Stimulated activated CD4-positive, alpha-beta T cell treated with anti-CD3 and anti-CD28 coated beads, Interleukin-4, amount 100 ng/mL, for 1 hour (primary cell): ENCODE results near the gene RAD21L1.

Experiments used
- DNase-seq: peaks from one replicate; pipeline ENCODE4 v3.0.0-alpha.2; 2020

Gene RAD21L1

DNA sequence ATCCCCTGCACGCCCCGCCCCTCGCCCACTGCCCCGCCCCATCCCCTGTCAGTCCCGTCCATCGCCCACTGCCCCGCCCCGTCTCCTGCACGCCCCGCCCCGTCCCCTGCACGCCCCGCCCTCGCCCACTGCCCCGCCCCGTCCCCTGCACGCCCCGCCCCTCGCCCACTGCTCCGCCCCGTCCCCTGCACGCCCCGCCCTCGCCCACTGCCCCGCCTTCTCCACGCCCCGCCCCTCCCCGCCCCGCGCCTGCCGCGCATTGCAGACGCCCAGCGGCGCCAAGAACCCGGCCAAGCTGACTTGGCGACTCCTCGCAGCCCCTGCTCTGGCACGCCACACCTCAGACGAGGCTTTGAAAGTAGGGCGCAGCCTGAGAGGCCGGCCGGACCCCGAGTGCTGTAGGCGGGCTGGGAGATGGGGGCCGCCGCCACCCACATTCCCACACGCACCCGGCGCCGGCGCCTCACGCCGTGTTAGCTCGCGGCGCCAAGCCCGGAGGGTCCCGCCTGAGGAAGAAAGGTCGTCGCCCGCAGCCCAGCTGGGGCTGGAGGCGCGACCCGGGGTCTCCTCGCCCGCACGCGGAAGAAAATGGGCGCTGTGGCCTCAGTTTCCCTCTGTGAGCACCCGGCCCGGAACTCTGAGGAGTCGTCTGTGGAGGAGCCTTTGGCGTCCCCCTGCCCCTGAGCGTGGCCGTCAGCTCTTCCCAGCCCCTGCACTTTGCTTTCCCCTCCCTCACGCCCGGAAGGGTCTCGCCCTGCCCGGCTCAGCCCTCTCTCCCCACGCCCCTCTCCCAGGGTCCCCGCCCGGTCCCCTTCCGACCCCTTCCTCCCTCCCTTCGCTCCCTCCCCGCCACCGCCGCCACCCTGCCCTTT lies at the start of gene RAD21L1:
Gene RAD21L1, plus strand, starts transcription at position 262 of the 872 bp plus-strand sequence. CDS start 2,410 bp downstream, outside the sequence.
- peak; percentile 82 for DNase-seq

DNA sequence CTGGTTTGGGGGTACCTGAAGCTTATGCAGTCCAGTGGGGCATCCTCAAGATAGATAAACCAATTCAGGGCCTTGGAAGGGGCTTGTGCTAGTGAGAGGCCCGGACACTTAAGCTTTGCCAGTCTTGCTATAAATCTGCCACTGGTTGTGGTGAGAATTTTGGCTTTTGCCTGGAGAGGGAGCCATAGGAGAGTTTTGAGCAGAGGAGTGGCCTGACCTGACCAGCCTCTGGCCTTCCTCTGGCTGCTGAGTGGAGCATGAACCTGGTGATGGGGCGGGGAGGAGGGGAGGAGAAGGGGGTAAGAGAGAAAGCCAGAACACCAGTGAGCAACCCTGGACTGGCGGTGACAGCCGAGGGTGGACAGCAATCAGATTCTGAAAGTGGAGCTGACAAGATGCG lies 48.2 kb upstream of the RAD21L1 start:
- no peak for DNase-seq

DNA sequence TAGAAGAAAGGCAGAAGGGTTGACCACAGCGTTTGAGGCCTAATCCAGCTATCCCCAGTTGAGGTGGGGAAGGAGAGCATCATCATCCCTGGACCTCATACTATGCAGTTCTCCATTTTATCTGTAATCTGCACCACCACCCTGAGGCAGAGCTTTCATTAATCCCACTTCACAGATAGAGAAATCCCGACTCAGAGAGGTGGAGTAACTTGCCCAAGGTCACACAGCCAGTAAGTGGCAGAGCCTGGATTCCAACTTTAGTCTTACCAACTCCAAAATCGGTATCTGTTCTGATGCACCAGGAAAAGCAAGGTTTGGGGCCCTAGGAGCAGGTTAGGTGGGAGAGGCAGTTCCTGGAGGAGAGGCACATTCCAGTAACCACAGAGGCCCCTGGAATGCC lies 47.7 kb upstream of the RAD21L1 start:
- DNase-seq: no peak

DNA sequence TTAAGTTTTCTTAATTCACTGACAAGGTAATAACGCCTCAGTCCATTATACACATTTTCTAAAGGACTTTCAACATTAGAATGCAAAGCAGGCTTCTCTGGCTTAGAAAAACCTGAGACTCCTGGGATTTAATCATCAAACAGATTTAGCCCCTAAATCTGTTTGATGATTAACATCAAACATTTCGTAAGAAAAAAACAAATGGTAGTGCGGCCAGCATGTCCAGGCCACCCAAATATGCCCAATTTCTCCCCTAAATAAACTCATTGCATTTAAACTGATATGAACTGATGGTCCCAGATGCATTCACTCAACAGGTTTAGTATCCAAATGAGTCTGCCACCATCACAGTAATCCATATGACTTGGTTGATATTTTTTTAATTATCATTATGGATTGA lies 47.2 kb upstream of the RAD21L1 start:
- no peak for DNase-seq

DNA sequence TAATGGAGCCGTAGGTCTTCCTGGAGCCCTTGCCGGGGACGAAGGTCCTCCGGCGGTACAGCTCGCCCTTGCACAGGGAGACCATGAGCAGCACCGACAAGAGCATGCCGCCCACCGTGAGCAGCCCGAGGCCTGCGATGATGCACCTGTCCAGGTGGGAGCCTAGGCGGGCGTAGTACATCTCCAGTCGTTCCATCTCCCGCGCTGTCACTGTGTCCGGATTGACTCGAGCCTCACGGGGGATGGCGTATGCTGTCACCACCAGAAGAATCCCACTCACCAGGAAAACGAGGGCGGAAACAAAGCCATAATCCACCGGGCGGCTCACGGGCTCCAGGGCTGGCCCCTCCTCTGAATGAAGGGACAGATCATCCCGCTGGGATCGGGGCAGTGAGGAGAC lies 44.9 kb upstream of the RAD21L1 start:
- DNase-seq: no peak

DNA sequence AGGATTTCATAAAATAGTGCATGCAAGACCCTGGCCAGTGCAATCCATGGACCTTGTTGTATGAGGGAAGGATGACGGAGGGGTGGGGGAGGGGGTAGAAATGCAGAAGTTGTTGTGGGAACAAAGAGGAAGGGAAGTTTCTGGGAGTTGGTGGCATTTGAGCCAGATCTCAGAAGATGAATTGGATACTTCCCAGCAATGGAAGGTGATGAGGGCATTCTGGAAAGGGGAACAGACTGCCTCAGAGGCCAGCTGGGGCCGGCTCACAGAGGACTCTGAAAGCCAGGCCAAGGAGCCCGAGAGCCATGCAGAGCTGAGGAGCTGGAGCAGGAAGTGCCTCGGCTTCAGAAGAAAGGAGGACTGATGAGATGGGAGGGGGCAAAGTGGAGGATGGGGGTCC lies 43.7 kb upstream of the RAD21L1 start:
- no peak for DNase-seq

DNA sequence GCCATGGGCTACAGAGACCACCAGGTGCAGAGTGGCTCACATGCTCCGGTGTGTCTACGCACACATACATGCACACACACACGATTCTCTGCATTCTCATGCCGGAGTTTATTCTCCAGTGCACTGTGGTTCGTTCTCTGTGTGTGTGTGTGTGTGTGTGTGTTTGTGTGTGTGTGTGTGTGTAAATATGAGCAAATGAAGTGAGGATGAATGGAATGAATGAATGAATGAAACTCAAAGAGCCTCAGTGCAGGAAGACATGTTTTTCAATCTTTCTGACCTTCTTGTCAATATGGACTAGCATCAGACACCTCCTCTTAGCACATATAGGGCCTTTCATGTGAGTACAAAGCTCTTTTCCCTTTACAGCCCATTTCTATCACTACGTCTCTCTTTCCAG lies 42.7 kb upstream of the RAD21L1 start:
- DNase-seq: no peak

DNA sequence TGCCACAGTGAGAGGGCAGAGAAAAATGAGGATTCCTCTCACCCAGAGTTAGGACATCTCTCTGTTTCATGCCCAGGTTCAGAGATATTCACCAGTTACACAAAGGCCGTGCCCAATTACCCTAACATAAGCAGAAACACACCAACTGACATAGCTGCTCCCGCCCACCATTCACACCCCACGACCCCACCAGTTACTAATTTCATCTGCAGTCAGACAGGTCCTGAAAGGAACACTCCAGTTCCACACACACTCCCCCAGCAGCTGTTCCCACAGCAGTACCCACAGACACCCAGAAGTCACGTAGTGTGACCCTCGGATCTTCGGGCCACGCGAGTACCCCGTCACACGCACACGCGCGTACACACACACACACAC lies 41.6 kb upstream of the RAD21L1 start:
- DNase-seq: no peak

DNA sequence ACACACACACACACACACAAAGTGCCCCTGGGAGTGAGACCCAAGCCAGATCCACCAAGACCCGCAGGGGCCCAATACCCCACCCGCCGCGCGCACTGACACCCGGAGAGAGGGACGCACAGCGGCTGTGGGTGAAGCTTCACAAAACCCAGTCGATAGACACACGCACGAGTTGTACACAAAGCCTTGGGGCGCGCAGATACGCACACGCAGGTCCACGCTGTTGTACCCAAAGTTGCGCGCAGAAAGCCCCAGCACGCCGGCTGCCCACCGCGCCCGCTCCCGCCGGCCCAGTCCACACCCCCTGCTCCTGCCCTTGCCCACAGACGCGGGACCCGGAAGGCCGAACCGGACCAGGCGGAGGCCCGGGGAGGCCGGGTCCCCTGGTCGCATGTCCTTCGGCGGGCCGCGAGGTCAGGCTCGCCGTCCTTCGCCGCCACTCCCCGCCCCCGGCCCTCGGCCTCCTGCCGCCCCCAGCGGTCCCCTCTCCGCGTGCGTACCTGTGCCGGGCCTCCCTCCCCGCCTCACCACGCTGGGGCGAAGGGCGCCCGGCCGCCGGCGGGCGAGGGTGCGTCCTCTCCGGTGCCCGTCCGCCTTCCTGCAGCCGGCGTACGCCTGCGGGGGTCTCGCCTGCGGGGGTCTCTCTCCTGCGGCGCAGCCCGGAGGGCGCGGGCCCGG lies 41.1 kb upstream of the RAD21L1 start, which contains the start of gene TMEM74B:
Gene TMEM74B, minus strand, starts transcription at position 344 of the 678 bp plus-strand sequence. CDS start 1,180 bp downstream, outside the sequence.
- DNase-seq: no peak

DNA sequence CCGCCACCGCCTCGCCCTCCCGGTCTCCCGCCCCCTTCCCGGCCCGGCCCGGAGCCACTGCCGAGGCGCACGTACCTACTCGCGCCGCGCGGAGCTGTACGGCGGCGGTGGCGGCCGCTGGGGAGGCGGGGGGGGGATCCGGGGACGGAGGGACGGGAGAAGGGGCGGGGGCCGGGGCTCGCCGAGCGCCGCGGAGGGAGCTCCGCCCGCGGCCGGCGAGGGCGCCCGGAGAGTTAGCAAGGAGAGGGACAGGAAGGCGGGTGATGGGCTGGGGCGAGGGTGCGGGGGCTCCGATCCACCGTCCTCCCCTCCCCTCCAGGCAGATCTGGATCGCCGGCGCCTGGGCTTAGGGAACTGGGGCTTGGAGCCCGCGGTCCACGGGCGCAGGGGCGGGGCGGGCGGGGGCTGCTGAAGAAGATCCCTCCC lies 40.5 kb upstream of the RAD21L1 start:
- DNase-seq: no peak

DNA sequence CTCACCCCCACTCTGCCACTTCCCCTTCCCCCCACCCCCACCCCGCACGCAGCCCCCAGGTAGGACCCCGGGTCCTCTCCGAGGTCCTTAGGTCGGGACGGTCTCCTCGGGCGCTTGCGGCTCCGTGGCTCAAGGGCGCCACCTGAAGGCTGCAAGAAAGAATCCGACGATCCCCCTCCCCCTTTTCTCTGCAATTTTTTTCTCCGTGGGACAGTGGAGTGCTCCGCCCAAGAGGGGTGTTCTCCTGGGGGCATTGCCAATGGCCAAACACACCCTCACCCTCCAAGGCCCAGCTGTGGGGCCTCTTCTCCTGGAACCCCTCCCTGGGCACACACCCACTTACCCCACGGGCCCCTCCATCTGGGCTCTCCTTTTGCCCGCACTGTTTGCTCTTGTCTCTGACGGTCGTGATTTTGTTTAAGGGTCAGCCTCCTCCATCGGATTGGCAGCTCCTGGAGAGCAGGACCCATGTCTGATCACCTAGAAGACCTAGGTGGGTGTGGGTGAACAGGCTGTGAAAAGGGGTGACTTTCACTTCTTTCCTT lies 40.0 kb upstream of the RAD21L1 start:
- DNase-seq: peak; percentile 49

DNA sequence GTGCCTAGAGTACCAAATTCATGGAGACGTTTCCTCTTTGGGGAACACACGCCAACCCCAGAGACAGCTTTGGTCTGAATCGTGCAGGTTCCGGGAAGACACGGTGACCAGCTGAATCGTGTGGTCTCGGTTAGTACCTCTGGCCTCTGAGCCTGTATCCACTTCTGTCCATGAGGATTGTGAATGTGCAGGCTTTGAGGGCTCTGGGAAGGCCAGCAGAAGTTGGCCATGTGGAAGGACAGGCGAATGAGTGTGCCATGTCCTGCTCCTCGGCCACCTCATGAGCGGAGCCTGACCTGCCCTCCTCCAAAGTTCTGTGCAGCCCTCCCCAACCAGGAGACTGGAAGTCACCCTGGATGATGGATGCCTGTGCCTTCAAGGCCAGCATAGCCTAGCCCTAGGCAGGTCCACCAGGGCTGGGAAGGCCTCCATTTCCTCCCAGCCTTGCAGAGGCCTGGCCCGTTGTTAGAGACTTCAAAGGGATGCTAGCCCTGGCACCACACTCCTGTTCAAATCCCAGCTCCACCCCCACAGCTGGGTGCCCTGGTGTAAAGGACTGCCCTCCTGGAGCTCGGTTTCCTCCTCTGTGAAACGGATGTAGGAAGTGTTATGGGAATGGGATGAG lies 39.4 kb upstream of the RAD21L1 start:
- DNase-seq: no peak

DNA sequence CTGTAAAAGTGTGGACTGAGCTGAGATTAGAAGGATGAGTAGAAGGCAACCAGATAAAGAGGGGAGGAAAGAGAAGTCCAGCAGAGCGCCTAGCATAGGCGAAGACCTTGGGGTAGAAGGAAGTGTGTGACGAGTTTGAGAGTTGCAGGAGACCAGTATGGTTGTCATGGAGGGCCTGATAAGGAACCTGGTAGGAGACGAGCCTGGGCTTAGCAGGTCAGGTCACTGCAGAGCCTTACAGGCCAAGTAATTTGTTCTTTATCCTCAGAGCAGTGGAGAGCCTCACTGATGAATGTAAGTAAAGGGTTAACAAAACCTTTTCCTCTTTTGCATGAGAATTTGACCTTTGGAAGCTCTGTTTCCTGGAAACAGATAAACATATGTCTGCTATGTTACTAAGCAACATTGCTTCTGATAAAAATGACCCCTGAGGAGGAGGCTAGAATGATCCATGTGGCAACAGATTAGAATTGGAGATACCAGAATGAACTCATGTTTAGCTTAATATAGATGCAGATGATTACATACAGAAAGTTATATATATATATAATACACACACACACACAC lies 38.2 kb upstream of the RAD21L1 start:
- no peak for DNase-seq

DNA sequence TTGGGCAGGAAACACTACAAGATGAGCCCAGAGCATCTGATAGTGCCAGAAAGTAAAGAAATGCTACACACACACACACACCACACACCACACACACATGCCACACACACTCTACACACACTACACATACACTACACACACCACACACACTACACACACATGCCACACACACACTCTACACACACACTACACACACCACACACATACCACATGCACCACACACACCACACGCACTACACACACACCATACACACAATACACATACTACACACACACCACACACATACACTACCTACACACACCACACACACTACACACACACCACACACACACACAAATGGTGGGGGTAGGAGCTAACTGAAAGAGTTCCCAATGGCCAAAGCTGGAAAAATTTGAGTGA lies 37.5 kb upstream of the RAD21L1 start:
- no peak for DNase-seq

DNA sequence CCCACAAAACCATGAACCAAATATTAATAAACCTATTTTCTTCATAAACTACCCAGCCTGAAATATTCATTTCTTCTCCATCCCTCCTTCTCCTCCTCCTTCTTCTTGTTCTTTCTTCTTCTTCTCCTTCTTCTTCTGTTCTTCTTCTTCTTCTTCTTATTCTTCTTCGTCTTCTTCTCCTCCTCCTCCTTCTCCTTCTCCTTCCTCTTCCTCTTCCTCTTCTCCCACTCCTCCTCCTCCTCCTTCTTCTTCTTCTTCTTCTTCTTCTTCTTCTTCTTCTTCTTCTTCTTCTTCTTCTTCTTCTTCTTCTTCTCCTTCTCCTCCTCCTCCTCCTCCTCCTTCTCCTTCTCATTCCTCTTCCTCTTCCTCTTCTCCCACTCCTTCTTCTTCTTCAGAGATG lies 36.0 kb upstream of the RAD21L1 start:
- DNase-seq: no peak

DNA sequence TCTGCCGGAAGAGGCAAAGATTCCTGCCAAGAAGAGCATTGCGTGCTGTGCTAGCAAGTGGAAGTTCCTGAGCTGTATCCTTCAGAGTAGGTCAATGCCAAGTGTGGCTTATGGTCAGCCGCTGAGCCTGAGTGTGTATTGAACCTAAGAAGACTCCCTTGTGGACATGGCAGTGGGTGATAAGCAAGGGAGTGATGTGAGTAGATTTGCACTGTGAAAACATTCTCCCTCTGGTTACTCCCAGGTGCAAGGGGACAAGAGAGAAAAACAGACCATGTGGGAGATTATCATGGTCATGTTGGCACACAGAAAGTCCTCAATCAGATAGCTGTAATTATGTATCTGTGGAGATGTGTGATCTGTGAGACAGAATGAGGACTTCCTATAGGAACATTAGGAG lies 35.0 kb upstream of the RAD21L1 start:
- no peak for DNase-seq

DNA sequence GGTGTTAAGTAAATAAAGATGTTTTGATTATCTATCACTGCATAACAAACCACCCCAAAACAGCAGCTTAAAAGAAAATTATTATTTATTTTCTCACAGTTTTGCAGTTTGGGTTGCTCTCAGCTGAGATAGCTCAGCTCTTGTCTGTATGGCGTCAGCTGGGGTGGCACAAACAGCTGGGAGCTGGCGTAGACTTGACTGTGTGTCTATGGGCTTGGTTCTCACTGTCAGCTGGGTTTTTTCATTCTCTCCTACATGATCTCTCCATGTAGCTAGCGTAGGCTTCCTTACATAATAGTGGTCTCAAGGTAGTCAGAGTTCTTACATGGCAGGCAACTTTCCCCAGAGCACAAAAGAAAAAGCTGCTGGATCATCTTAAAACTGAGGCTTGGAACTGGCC lies 34.5 kb upstream of the RAD21L1 start:
- DNase-seq: no peak

DNA sequence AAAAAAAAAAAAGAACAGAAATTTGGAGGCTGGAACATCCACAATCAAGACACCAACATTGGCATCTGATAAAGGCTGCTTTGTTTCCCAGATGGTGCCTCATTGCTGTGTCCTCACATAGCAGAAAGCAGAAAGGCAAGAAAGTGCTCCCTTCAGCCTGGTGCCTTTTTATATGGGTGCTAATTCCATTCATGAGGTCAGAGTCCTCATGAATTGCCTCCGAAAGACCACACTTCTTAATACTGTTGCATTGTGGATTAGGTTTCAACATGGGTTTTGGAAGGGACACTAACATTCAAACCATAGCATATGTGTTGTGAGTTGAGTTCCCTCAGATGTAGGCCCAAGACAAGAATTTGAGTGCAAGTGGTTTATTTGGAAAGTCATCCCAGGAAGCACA lies 30.6 kb upstream of the RAD21L1 start:
- no peak for DNase-seq

DNA sequence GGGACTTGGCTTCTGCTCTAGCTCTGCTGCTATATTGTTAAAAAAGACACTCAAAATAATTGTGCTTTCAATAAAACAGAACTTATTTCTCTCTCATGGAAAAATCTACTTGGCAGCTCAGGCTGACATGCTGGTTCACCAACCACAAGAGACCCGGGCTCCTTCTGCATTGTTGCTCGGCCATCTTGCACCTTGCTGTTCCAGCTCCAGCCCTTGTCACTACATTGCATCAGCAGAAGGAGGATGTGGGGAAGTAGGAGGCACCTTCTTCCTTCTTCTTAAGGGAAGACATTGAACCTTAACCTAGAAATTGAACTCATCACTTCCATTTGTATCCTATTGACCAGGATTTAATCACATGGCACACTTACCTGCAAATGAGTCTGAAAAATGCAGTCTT lies 29.2 kb upstream of the RAD21L1 start:
- DNase-seq: no peak

DNA sequence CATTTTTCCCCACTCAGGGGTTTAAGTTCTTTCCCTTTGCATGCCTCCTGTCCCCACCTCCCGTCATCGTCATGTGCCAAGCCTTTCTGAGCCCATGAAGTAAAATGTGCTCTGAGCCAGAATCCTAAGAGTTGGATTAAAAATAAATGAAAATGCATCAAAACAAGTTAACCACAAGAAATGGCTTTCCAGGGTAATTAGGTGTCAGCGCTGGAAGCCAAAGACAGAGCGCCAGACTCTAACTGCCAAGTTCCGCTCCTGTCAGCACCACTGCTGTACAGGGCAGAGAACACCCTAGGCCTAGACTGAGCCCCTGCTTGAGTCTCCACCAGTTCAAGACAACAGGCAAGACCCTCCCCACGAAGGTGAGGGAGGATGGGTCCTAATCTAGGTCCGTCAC lies 28.0 kb upstream of the RAD21L1 start:
- no peak for DNase-seq

DNA sequence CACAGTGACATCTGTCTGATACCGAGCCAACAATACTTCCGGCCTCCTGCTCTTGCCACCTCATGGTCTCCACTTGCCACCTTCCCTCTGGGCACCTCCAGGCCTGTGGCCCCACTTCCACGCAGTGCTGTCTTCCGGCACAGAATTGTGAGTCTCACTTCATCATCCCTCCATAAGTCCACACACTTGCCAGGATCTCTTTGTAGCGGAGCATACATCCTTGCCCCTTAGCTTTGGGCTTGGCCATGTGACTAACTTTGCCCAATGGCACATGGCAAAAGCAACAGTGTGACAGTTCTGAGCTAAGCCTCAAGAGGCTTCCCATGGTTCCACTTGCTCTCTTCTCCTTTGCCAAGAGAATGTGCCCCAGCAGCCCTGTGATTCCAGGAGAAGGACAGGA lies 27.1 kb upstream of the RAD21L1 start:
- no peak for DNase-seq

DNA sequence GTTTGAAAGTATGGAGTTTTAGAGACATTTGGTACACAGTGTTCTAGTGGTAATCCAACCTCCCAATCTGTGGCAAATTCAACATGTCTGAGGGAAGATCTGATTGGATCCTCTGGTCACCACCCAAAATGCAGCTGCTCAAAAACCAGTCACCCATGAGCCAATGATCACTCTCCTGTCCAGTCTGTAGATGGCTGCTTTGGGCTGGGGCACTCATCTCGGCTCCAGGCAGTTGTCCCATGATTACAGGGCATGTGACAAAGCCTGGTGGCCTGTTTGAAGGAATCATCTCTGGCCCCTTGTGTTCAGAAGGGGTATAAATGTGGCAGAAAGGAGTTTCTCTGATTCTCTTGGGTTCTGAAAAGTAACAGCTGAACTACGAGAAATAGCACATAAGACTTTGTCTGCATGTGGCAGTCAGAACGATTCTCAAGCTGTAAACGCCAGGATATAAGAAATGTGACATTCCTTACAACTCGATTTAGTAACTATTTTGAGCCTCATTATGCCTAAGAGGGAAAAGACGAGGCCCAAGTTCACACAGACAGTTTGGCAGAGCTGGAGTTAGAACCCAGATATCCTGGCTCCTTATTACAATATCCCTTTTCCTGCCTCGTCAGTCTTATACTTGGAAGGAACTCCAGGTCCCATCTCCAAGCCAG lies 26.5 kb upstream of the RAD21L1 start:
- no peak for DNase-seq

DNA sequence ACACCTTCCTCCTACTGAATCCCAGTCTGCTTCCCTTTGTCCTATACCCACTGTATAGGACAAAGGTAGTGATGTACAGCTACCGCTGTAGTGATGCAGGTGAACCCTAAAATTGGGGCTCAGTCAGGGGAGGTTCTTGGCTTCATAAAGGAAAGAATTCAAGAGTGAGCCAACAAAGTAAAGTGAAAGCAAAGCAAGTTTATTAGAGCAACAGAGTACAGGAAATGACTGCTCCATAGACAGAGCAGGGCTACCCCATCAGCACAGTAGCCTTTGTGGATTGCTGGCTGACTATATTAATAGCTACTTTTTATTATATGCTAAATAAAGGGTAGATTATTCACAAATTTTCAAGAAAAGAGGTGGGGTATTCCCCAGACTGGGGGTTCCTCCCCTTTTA lies 25.9 kb upstream of the RAD21L1 start:
- no peak for DNase-seq
